GM12878 (cell line): ENCODE data around the gene AFAP1. TPM values are rescaled to one million over a fixed set of nuclear protein-coding genes. Genes with fewer than 3 reads are reported as not detected.

ENCODE experiments used
- ATAC-seq: fragments of 200-7000 bp; cut with Tn5 transposase; 3 replicates; pipeline ENCODE4 v1.9.1; 2020; ENCODE audit warnings: mild to moderate bottlenecking, moderate library complexity
- BruUV-seq: library from RNA; stranded (reverse); fragments of 400-500 nt; replicated peaks from 2 replicates; lab custom pipeline; 2021; lab: Mats Ljungman, UMichigan
- CTCF ChIA-PET: fragments of 300-600 bp; sonication (Branson Sonifier 250); formaldehyde crosslinking; extraction: SDS; loops from one replicate; lab custom pipeline; 2021; ENCODE audit warnings: inconsistent platforms; lab: Yijun Ruan, JAX
- POLR2A ChIA-PET: fragments of 350-600 bp; formaldehyde crosslinking; extraction: SDS; loops from one replicate; lab custom pipeline; 2021; ENCODE audit warnings: inconsistent platforms; lab: Charles Lee
- RAD21 ChIA-PET: fragments of 300-600 bp; sonication (Branson Sonifier 250); formaldehyde crosslinking; loops from one replicate; lab custom pipeline; 2023; ENCODE audit warnings: antibody characterized with exemption; ENCODE audit not compliant: unreplicated experiment; lab: Charles Lee
- SMC1A ChIA-PET: fragments of 300-600 bp; sonication (Branson Sonifier 250); formaldehyde crosslinking; loops from one replicate; lab custom pipeline; 2023; ENCODE audit not compliant: unreplicated experiment, uncharacterized antibody; lab: Charles Lee
- DNase-seq: peaks from one replicate; pipeline ENCODE4 v3.0.0-alpha.2; 2011; ENCODE audit warnings: low read depth, low spot score
- FAIRE-seq: peaks from 3 replicates; lab custom pipeline; 2011; peaks lifted over from hg19 to GRCh38; lab: Jason Lieb, UNC
- H2AFZ ChIP-seq: 2 replicates; pipeline ENCODE4 v1.6.0; 2011; ENCODE audit warnings: low read depth, low read length, control low read depth; ENCODE audit not compliant: control insufficient read depth
- H3K27ac ChIP-seq: 2 replicates; pipeline ENCODE4 v1.5.1; 2011; ENCODE audit warnings: control low read depth; ENCODE audit not compliant: control insufficient read depth, insufficient read depth
- H3K27me3 ChIP-seq, 2 experiments: replicated peaks in 1 of 2; 2 replicates each; pipeline versions ENCODE4 v1.6.0 to v1.6.1; 2011; ENCODE audit warnings: low read length in 1 of 2; ENCODE audit not compliant: control insufficient read depth in 2 of 2, insufficient read depth in 2 of 2
- H3K36me3 ChIP-seq, 2 experiments: 2 replicates each; pipeline ENCODE4 v1.5.1; 2011; ENCODE audit warnings: low read length in 1 of 2; ENCODE audit not compliant: control insufficient read depth in 2 of 2, insufficient read depth in 2 of 2
- H3K4me1 ChIP-seq: 2 replicates; pipeline ENCODE4 v1.6.1; 2011; ENCODE audit warnings: mild to moderate bottlenecking, low read length, moderate library complexity, mixed read lengths; ENCODE audit not compliant: control insufficient read depth, insufficient read depth
- H3K4me2 ChIP-seq: 2 replicates; pipeline ENCODE4 v1.6.0; 2011; ENCODE audit warnings: control low read depth; ENCODE audit not compliant: control insufficient read depth, insufficient read depth
- H3K4me3 ChIP-seq: fragments of 200-600 bp; sonication (generic); 2 replicates; pipeline ENCODE4 v1.5.1; 2016
- H3K79me2 ChIP-seq: 2 replicates; pipeline ENCODE4 v1.6.0; 2011; ENCODE audit warnings: low read length; ENCODE audit not compliant: control insufficient read depth, insufficient read depth
- H3K9ac ChIP-seq: 2 replicates; pipeline ENCODE4 v1.8.0; 2011; ENCODE audit warnings: low read length, control low read depth, mixed read lengths; ENCODE audit not compliant: control insufficient read depth, insufficient read depth
- H3K9me3 ChIP-seq: replicated peaks from 3 replicates; pipeline ENCODE4 v1.5.1; 2011; ENCODE audit warnings: mild to moderate bottlenecking, low read length; ENCODE audit not compliant: control insufficient read depth, insufficient read depth
- H4K20me1 ChIP-seq: 2 replicates; pipeline ENCODE4 v1.6.0; 2011; ENCODE audit not compliant: control insufficient read depth, insufficient read depth
- BCL11A ChIP-seq: IDR thresholded peaks from 2 replicates; pipeline ENCODE4 v1.6.1; 2011; ENCODE audit warnings: low read depth, low read length
- MEF2B ChIP-seq: fragments of 450-650 bp; IDR thresholded peaks from 2 replicates; pipeline ENCODE4 v1.6.1; 2018; ENCODE audit warnings: mild to moderate bottlenecking, moderate library complexity; ENCODE audit not compliant: partially characterized antibody, poor library complexity, severe bottlenecking
- RB1 ChIP-seq: fragments of 450-650 bp; formaldehyde crosslinking; IDR thresholded peaks from 2 replicates; pipeline ENCODE4 v1.6.1; 2017; ENCODE audit warnings: mild to moderate bottlenecking, borderline replicate concordance
- RCOR1 ChIP-seq: conservative IDR thresholded peaks from 2 replicates; pipeline ENCODE4 v1.6.1; 2012; ENCODE audit warnings: low read depth, low read length, improper control_type of control experiment
- ZNF384 ChIP-seq: IDR thresholded peaks from 2 replicates; pipeline ENCODE4 v1.6.1; 2012; ENCODE audit warnings: low read depth, mild to moderate bottlenecking, low read length, improper control_type of control experiment, borderline replicate concordance
- WGBS: methylation state at CpG from one replicate; pipeline ENCODE4 v1.1.6; 2016; ENCODE audit warnings: low lambda C conversion rate; ENCODE audit not compliant: insufficient replicate concordance, insufficient coverage; ENCODE audit errors: missing lambda C conversion rate; 5-methylcytosine and 5-hydroxymethylcytosine counted together
- in situ Hi-C: fragments of 300-500 bp; cut with MboI; formaldehyde crosslinking; loops from 9 replicates; pipeline ENCODE4 v1.14.3; 2018; ENCODE audit warnings: mixed read lengths
- intact Hi-C: fragments of 100-400 bp; cut with micrococcal nuclease; formaldehyde crosslinking; loops from one replicate; pipeline ENCODE4 v1.14.2; 2022; ENCODE audit not compliant: unreplicated experiment
- polyA plus RNA-seq, 11 experiments: library from polyadenylated mRNA; depleted of rRNA in 4 of 11; unstranded in 6 of 11; stranded (reverse) in 5 of 11; fragments of >200 nt; fragmentation: Nextera tagmentation in 4 of 11; fragmentation: Illumina TruSeq in 1 of 11; extraction: Ambion mirVana in 4 of 11; extraction: Trizol in 1 of 11; gene quantifications; 1 replicate in 1 of 11; 2 replicates in 10 of 11; pipeline versions ENCODE4 v1.2.1 to v1.2.3, GENCODE V29; 2011 to 2016; ENCODE audit warnings: inconsistent platforms in 2 of 11, missing spikeins in 2 of 11, low read depth in 1 of 11
- total RNA-seq, 4 experiments: library from RNA; depleted of rRNA in 3 of 4; stranded (reverse); fragments of >200 nt in 3 of 4; fragmentation: Illumina TruSeq in 1 of 4; extraction: Trizol in 1 of 4; gene quantifications; 2 replicates each; pipeline versions ENCODE4 v1.2.1 to v1.2.3, GENCODE V29; 2013 to 2021
- TF ChIP-seq, protein P1 (sequence below): IDR thresholded peaks from 2 replicates; pipeline ENCODE4 v1.6.1; 2012; ENCODE audit warnings: mild to moderate bottlenecking, low read depth, low read length

Gene AFAP1
- total and polyA plus RNA-seq, 10 of the 15 experiments (the other 5 are each of a cell fraction or from before 2014, with no cell fraction given), result 0.02 to 0.23 (median 0.09) TPM; not detected in 1

DNA sequence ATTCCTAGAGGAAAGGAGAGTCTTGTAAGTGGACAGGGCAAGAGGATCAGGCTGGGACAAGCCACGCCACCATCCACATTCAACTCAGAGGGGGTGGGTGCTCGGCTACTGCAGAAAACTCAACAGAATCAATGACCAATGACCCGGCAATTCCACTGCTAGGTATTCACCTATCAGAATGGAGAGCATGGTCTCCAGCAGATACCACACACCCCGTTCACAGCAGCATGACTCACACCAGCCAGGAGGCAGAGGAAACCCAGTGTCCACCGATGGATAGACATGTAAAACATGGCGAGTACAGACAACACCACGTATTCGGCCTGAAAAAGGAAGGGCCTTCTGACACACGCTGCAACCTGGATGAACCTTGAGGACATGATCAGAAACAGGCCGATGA is 175.9 kb downstream of the AFAP1 start (continued):
- TF ChIP-seq, protein P1, sequence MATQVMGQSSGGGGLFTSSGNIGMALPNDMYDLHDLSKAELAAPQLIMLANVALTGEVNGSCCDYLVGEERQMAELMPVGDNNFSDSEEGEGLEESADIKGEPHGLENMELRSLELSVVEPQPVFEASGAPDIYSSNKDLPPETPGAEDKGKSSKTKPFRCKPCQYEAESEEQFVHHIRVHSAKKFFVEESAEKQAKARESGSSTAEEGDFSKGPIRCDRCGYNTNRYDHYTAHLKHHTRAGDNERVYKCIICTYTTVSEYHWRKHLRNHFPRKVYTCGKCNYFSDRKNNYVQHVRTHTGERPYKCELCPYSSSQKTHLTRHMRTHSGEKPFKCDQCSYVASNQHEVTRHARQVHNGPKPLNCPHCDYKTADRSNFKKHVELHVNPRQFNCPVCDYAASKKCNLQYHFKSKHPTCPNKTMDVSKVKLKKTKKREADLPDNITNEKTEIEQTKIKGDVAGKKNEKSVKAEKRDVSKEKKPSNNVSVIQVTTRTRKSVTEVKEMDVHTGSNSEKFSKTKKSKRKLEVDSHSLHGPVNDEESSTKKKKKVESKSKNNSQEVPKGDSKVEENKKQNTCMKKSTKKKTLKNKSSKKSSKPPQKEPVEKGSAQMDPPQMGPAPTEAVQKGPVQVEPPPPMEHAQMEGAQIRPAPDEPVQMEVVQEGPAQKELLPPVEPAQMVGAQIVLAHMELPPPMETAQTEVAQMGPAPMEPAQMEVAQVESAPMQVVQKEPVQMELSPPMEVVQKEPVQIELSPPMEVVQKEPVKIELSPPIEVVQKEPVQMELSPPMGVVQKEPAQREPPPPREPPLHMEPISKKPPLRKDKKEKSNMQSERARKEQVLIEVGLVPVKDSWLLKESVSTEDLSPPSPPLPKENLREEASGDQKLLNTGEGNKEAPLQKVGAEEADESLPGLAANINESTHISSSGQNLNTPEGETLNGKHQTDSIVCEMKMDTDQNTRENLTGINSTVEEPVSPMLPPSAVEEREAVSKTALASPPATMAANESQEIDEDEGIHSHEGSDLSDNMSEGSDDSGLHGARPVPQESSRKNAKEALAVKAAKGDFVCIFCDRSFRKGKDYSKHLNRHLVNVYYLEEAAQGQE, result no peak
- TF ChIP-seq RCOR1 (no peak), RB1 (no peak), ZNF384 (no peak)

DNA sequence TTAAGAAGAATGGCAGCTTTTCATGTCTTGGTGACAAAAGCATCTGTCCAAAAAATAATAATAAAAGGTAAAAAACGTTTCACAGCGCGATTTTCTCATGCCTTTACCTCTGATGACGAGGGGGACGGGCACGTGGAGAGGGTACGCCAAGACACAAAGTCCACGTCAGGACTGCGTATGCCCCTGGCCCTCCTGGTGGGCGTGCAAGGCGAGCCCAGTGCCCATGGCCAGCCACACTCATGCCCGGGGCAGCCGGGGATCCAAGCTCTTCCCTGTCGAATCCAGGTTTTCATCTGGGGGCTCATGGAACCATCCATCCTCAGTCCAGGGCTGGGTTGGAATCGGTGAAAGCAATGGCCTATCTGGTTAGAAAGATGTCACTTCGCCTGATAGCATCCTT is 176.6 kb downstream of the AFAP1 start:
- CTCF ChIA-PET, result interaction anchor here (2.6 kb wide), 1 partner anchor 38 kb away, joined by 27 read pairs; no protein-coding TSS in a partner anchor
- H3K36me3 ChIP-seq, result no peaks in the 10 kb centered on the region
- TF ChIP-seq MEF2B (no peak), BCL11A (no peak)
- TF ChIP-seq, all 136 proteins: peak for 0
- BruUV-seq, result no TSS peak
- H3K4me1 ChIP-seq, result peaks cover 4% of the 10 kb centered on the region; the same call in 1 of the 2 replicates
- no peak overlapping the region for H3K27ac ChIP-seq
- intact Hi-C loops (loop anchor here (5.0 kb wide), 1 partner anchor 224 kb away; no protein-coding TSS in a partner anchor), in situ Hi-C loops (no loop called here)
- H4K20me1 ChIP-seq, result no peaks in the 10 kb centered on the region
- H3K27me3 ChIP-seq, result peaks cover 0 to 2% of the 10 kb centered on the region in 2 experiments; a peak in 2 of 4 replicates
- ChIA-PET POLR2A (no interaction called here), RAD21 (interaction anchor here (2.2 kb wide), 1 partner anchor 39 kb away, joined by 14 read pairs; no protein-coding TSS in a partner anchor), SMC1A (no interaction called here)
- ATAC-seq (no peak), DNase-seq (no peak), FAIRE-seq (no peak)
- H3K79me2 ChIP-seq, result no peaks in the 10 kb centered on the region
- WGBS, result 35% methylated on average over 16 of the region's 16 CpGs
- no peak overlapping the region for H3K4me3 ChIP-seq
- H3K4me2 ChIP-seq, result no peak overlapping the region
- H3K9me3 ChIP-seq, result no peaks in the 10 kb centered on the region
- H2AFZ ChIP-seq, result no peak overlapping the region
- H3K9ac ChIP-seq, result no peak overlapping the region
